HG02763 (cell line): ENCODE data around the gene NUP210L.
"Not testable (repeated sequence)": the region's sequence is repeated elsewhere in the genome, so short reads cannot be mapped to it uniquely, and the experiment has no call there.

Experiments used
- ATAC-seq: cut with Tn5 transposase; IDR thresholded peaks from one replicate; pipeline ENCODE4 v1.9.1; 2021; ENCODE audit warnings: mild to moderate bottlenecking, moderate library complexity; ENCODE audit not compliant: unreplicated experiment

NUP210L gene

GRCh38 chr1:154100141-154100540 lies 54.7 kb downstream of the NUP210L start:
- not testable (repeated sequence) for ATAC-seq

- no peak for ATAC-seq
Observed at GRCh38 chr1:154097873-154098272, 57.0 kb downstream of the NUP210L start.

GRCh38 chr1:154095456-154096060 lies 59.3 kb downstream of the NUP210L start:
- ATAC-seq: no peak

- no peak for ATAC-seq
Observed at GRCh38 chr1:154094411-154094810, 60.5 kb downstream of the NUP210L start.

GRCh38 chr1:154093699-154094098 lies 61.2 kb downstream of the NUP210L start:
- ATAC-seq: no peak

- ATAC-seq: no peak
Observed at GRCh38 chr1:154091706-154092105, 63.2 kb downstream of the NUP210L start.

- no peak for ATAC-seq
Observed at GRCh38 chr1:154087574-154087973, 67.3 kb downstream of the NUP210L start.

- not testable (repeated sequence) for ATAC-seq
Observed at GRCh38 chr1:154083057-154083456, 71.8 kb downstream of the NUP210L start.

GRCh38 chr1:154081386-154082126 lies 73.3 kb downstream of the NUP210L start:
- no peak for ATAC-seq

GRCh38 chr1:154076413-154076812 lies 78.5 kb downstream of the NUP210L start:
- no peak for ATAC-seq

- ATAC-seq: no peak
Observed at GRCh38 chr1:154075746-154076145, 79.1 kb downstream of the NUP210L start.

GRCh38 chr1:154062309-154062708 lies 92.6 kb downstream of the NUP210L start:
- no peak for ATAC-seq

- not testable (repeated sequence) for ATAC-seq
Observed at GRCh38 chr1:154047436-154047835, 107.4 kb downstream of the NUP210L start.

- ATAC-seq: not testable (repeated sequence)
Observed at GRCh38 chr1:154033697-154034096, 121.2 kb downstream of the NUP210L start.

GRCh38 chr1:154019940-154020339 lies 134.9 kb downstream of the NUP210L start:
- ATAC-seq: no peak

GRCh38 chr1:154019269-154019668 lies 135.6 kb downstream of the NUP210L start:
- ATAC-seq: no peak

- ATAC-seq: no peak
Observed at GRCh38 chr1:154014154-154014907, 140.5 kb downstream of the NUP210L start.

- not testable (repeated sequence) for ATAC-seq
Observed at GRCh38 chr1:154012543-154012942, 142.3 kb downstream of the NUP210L start.

- ATAC-seq: no peak
Observed at GRCh38 chr1:154012129-154012528, 142.7 kb downstream of the NUP210L start.

- ATAC-seq: no peak
Observed at GRCh38 chr1:154006136-154006535, 148.7 kb downstream of the NUP210L start.

- ATAC-seq: no peak
Observed at GRCh38 chr1:154000420-154000819, 154.5 kb downstream of the NUP210L start.

- ATAC-seq: not testable (repeated sequence)
Observed at GRCh38 chr1:153996882-153997281, 158.0 kb downstream of the NUP210L start.
